G401.6 (cell line): Measurements from ENCODE around the gene RDH11.

ENCODE experiments used
- FAIRE-seq: peaks from 2 replicates; lab custom pipeline; 2012; peaks lifted over from hg19 to GRCh38; lab: Jason Lieb, UNC

Gene RDH11

DNA sequence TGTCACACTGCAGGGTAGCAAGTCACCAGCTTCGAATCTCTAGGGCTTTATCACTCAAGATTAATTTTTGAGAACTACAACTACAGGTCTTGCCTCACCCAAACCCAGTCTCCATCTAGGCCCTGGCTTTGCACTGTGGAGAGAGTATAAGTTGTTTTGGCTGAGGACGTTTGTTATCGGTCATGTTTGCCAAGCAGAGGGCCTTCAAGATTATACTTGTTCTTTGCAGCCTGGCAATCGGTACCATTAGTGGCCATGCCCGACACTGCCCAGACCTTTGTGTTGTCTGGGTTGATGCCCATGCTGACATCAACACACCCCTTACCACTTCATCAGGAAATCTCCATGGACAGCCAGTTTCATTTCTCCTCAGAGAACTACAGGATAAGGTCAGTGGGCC lies 50.1 kb downstream of the RDH11 start:
- no peak for FAIRE-seq

GRCh38 chr14:67644428-67644827 lies 51.1 kb downstream of the RDH11 start:
- FAIRE-seq, result no peak

GRCh38 chr14:67643713-67644112 lies 51.9 kb downstream of the RDH11 start:
- FAIRE-seq, result no peak

- no peak for FAIRE-seq
These were observed 53.4 kb downstream of the RDH11 start for GRCh38 chr14:67641902-67642749.

GRCh38 chr14:67641480-67641879 lies 54.1 kb downstream of the RDH11 start:
- no peak for FAIRE-seq

- FAIRE-seq, result no peak
These were observed 56.9 kb downstream of the RDH11 start for GRCh38 chr14:67638642-67639041.

GRCh38 chr14:67636361-67636919 lies 59.1 kb downstream of the RDH11 start:
- FAIRE-seq, result no peak

GRCh38 chr14:67633451-67634147 lies 62.0 kb downstream of the RDH11 start:
- FAIRE-seq, result no peak

GRCh38 chr14:67630938-67631337 lies 64.6 kb downstream of the RDH11 start:
- no peak for FAIRE-seq

DNA sequence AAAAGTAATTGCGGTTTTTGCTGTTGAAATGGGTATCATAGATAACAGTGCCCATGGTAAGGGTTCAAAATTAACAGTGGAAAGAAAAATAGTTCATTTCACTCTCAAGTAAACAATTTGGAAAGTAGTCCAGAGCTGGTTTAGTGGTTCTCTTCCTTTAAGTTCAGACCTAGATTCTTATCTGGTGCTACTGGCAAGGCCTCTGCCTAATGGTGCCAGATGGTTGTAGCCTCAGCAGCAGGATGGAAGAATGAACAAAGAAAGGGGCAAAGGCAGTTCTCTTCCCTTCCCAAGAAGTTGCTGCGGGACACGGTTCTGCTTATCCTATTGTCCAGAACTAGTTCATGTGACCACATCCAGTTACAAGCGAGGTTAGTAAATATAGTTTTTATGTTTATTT lies 65.4 kb downstream of the RDH11 start:
- no peak for FAIRE-seq

- no peak for FAIRE-seq
These were observed 68.0 kb downstream of the RDH11 start for GRCh38 chr14:67627519-67627918.
